Activated CD8-positive, alpha-beta T cell treated with anti-CD3 and anti-CD28 coated beads for 36 hours (primary cell): Measurements from ENCODE around the gene KIAA1614. TPM values are rescaled to one million over a fixed set of nuclear protein-coding genes. Genes with fewer than 3 reads are reported as not detected.
A peak's percentile ranks its signal among the peaks of the same experiment; 100 is the strongest.

Experiments used
- ATAC-seq: fragments of 200-7000 bp; cut with Tn5 transposase; one replicate; pipeline ENCODE4 v1.10.0; 2021; ENCODE audit warnings: mild to moderate bottlenecking, moderate library complexity
- CTCF ChIA-PET: fragments of 350-600 bp; sonication (Branson Sonifier 250); formaldehyde crosslinking; loops from one replicate; lab custom pipeline; 2021; ENCODE audit warnings: antibody characterized with exemption; lab: Charles Lee
- POLR2A ChIA-PET: fragments of 350-600 bp; sonication (Branson Sonifier 250); formaldehyde crosslinking; loops from one replicate; lab custom pipeline; 2021; ENCODE audit warnings: antibody characterized with exemption; lab: Charles Lee
- DNase-seq: peaks from one replicate; pipeline ENCODE4 v3.0.0-alpha.2; 2020
- H3K27ac Mint-ChIP-seq: one replicate; pipeline ENCODE4 v1.8.0; 2021; ENCODE audit warnings: mild to moderate bottlenecking, mixed read lengths
- H3K27me3 Mint-ChIP-seq: one replicate; pipeline ENCODE4 v1.8.0; 2021; ENCODE audit warnings: mixed read lengths
- H3K36me3 Mint-ChIP-seq: one replicate; pipeline ENCODE4 v1.8.0; 2021; ENCODE audit warnings: low read depth, mixed read lengths
- H3K4me1 Mint-ChIP-seq: one replicate; pipeline ENCODE4 v1.8.0; 2021; ENCODE audit warnings: low read depth, mixed read lengths
- H3K4me3 Mint-ChIP-seq: one replicate; pipeline ENCODE4 v1.8.0; 2021; ENCODE audit warnings: mild to moderate bottlenecking, moderate library complexity, mixed read lengths
- H3K9me3 Mint-ChIP-seq: one replicate; pipeline ENCODE4 v1.8.0; 2021; ENCODE audit warnings: mixed read lengths
- CTCF ChIP-seq: fragments of 200-600 bp; IDR thresholded peaks from one replicate; pipeline ENCODE4 v1.8.0; 2022; ENCODE audit warnings: antibody characterized with exemption, mild to moderate bottlenecking
- intact Hi-C: fragments of 100-400 bp; cut with micrococcal nuclease; formaldehyde crosslinking; loops from one replicate; pipeline ENCODE4 v1.10.0; 2022
- total RNA-seq, 2 experiments: library from RNA; stranded (reverse); gene quantifications; one replicate each; pipeline ENCODE4 v1.2.3, GENCODE V29; 2021

KIAA1614 gene
- total RNA-seq, 2 experiments from 2014 or later, result 0.18 TPM; not detected in 1

- peaks cover 4% of the 10 kb centered on the region for H3K4me1 Mint-ChIP-seq
- DNase-seq (no peak), ATAC-seq (no peak)
- ChIA-PET POLR2A (no interaction called here), CTCF (no interaction called here)
- intact Hi-C loops, result no loop called here
- no peak overlapping the region for H3K27ac Mint-ChIP-seq
- H3K9me3 Mint-ChIP-seq, result peaks cover 1% of the 10 kb centered on the region
- H3K4me3 Mint-ChIP-seq, result no peak overlapping the region
- no peak for TF ChIP-seq CTCF
- H3K27me3 Mint-ChIP-seq, result no peaks in the 10 kb centered on the region
- peaks cover 30% of the 10 kb centered on the region for H3K36me3 Mint-ChIP-seq
These were observed 48.9 kb downstream of the KIAA1614 start for GRCh38 chr1:180961622-180962021.

GRCh38 chr1:180962178-180962577 is 49.5 kb downstream of the KIAA1614 start:
- DNase-seq, result peak; percentile 14
- TF ChIP-seq CTCF, result no peak
- POLR2A ChIA-PET, result no interaction called here
- H3K36me3 Mint-ChIP-seq, result peaks cover 30% of the 10 kb centered on the region
- H3K27me3 Mint-ChIP-seq, result no peaks in the 10 kb centered on the region
- intact Hi-C loops, result no loop called here
- H3K27ac Mint-ChIP-seq, result no peak overlapping the region
- no peak for ATAC-seq
- peaks cover 7% of the 10 kb centered on the region for H3K4me1 Mint-ChIP-seq
- CTCF ChIA-PET, result no interaction called here
- H3K9me3 Mint-ChIP-seq, result peaks cover 1% of the 10 kb centered on the region
- H3K4me3 Mint-ChIP-seq, result no peak overlapping the region

GRCh38 chr1:180964056-180964455 is 51.4 kb downstream of the KIAA1614 start:
- POLR2A ChIA-PET, result no interaction called here
- H3K36me3 Mint-ChIP-seq, result peaks cover 31% of the 10 kb centered on the region

GRCh38 chr1:180964595-180964994 is 51.9 kb downstream of the KIAA1614 start:
- H3K27ac Mint-ChIP-seq, result no peak overlapping the region
- no peak overlapping the region for H3K4me3 Mint-ChIP-seq
- DNase-seq (no peak), ATAC-seq (no peak)
- peaks cover 7% of the 10 kb centered on the region for H3K4me1 Mint-ChIP-seq
- peaks cover 1% of the 10 kb centered on the region for H3K9me3 Mint-ChIP-seq
- peaks cover 31% of the 10 kb centered on the region for H3K36me3 Mint-ChIP-seq
- ChIA-PET CTCF (no interaction called here), POLR2A (interaction anchor here (1.1 kb wide), 1 partner anchor 12 kb away, joined by 3 read pairs; no protein-coding TSS in a partner anchor)
- no peak for TF ChIP-seq CTCF
- intact Hi-C loops, result no loop called here
- H3K27me3 Mint-ChIP-seq, result no peaks in the 10 kb centered on the region

More at GRCh38 chr1:180964056-180964455, 51.4 kb downstream of the KIAA1614 start:
- ATAC-seq, result no peak
- no peak overlapping the region for H3K4me3 Mint-ChIP-seq
- peaks cover 1% of the 10 kb centered on the region for H3K9me3 Mint-ChIP-seq
- H3K27me3 Mint-ChIP-seq, result no peaks in the 10 kb centered on the region
- intact Hi-C loops, result no loop called here
- no peak for TF ChIP-seq CTCF
- DNase-seq, result no peak
- CTCF ChIA-PET, result no interaction called here
- peaks cover 7% of the 10 kb centered on the region for H3K4me1 Mint-ChIP-seq
- no peak overlapping the region for H3K27ac Mint-ChIP-seq

GRCh38 chr1:180966312-180966711 is 53.6 kb downstream of the KIAA1614 start:
- intact Hi-C loops, result no loop called here

More at GRCh38 chr1:180966312-180966711, 53.6 kb downstream of the KIAA1614 start:
- H3K27ac Mint-ChIP-seq, result no peak overlapping the region
- no peaks in the 10 kb centered on the region for H3K9me3 Mint-ChIP-seq
- DNase-seq (no peak), ATAC-seq (no peak)
- peaks cover 12% of the 10 kb centered on the region for H3K4me1 Mint-ChIP-seq
- ChIA-PET CTCF (no interaction called here), POLR2A (interaction anchor here (0.7 kb wide), 1 partner anchor 12 kb away, joined by 4 read pairs; no protein-coding TSS in a partner anchor)
- no peaks in the 10 kb centered on the region for H3K27me3 Mint-ChIP-seq
- no peak for TF ChIP-seq CTCF
- H3K36me3 Mint-ChIP-seq, result peaks cover 25% of the 10 kb centered on the region
- H3K4me3 Mint-ChIP-seq, result no peak overlapping the region
